Activated CD4-positive, alpha-beta T cell treated with anti-CD3 and anti-CD28 coated beads for 36 hours (primary cell): ENCODE results near the gene SLC38A1. TPM values are rescaled to one million over a fixed set of nuclear protein-coding genes. Genes with fewer than 3 reads are reported as not detected.
"Not testable (repeated sequence)": the region's sequence is repeated elsewhere in the genome, so short reads cannot be mapped to it uniquely, and the experiment has no call there.

Source experiments
- ATAC-seq: fragments of 200-7000 bp; cut with Tn5 transposase; one replicate; pipeline ENCODE4 v1.10.0; 2021; ENCODE audit warnings: mild to moderate bottlenecking, moderate library complexity
- CTCF ChIA-PET: fragments of 350-600 bp; sonication (Branson Sonifier 250); formaldehyde crosslinking; loops from one replicate; lab custom pipeline; 2021; ENCODE audit warnings: antibody characterized with exemption; lab: Charles Lee
- POLR2A ChIA-PET: fragments of 350-600 bp; sonication (Branson Sonifier 250); formaldehyde crosslinking; loops from one replicate; lab custom pipeline; 2021; ENCODE audit warnings: antibody characterized with exemption, inconsistent platforms; lab: Charles Lee
- DNase-seq: peaks from one replicate; pipeline ENCODE4 v3.0.0-alpha.2; 2020
- H3K27ac Mint-ChIP-seq: one replicate; pipeline ENCODE4 v1.8.0; 2021; ENCODE audit warnings: mixed read lengths
- H3K27me3 Mint-ChIP-seq: one replicate; pipeline ENCODE4 v1.8.0; 2021; ENCODE audit warnings: mixed read lengths
- H3K36me3 Mint-ChIP-seq: one replicate; pipeline ENCODE4 v1.8.0; 2021; ENCODE audit warnings: low read depth, mixed read lengths
- H3K4me1 Mint-ChIP-seq: one replicate; pipeline ENCODE4 v1.8.0; 2021; ENCODE audit warnings: mixed read lengths
- H3K4me3 Mint-ChIP-seq: one replicate; pipeline ENCODE4 v1.8.0; 2021; ENCODE audit warnings: mild to moderate bottlenecking, moderate library complexity, mixed read lengths
- H3K9me3 Mint-ChIP-seq: one replicate; pipeline ENCODE4 v1.8.0; 2021; ENCODE audit warnings: low read depth, mixed read lengths
- intact Hi-C, 2 experiments: fragments of 100-400 bp; cut with DNase I in 1 of 2; cut with micrococcal nuclease in 1 of 2; formaldehyde crosslinking; loops; one replicate each; pipeline versions ENCODE4 v1.14.2 to v1.15.1; 2022 to 2024; cut with DNase I, micrococcal nuclease
- total RNA-seq, 2 experiments: library from RNA; stranded (reverse); gene quantifications; one replicate each; pipeline ENCODE4 v1.2.3, GENCODE V29; 2021

SLC38A1 gene
- total RNA-seq, 2 experiments from 2014 or later: 167 to 180 TPM

DNA sequence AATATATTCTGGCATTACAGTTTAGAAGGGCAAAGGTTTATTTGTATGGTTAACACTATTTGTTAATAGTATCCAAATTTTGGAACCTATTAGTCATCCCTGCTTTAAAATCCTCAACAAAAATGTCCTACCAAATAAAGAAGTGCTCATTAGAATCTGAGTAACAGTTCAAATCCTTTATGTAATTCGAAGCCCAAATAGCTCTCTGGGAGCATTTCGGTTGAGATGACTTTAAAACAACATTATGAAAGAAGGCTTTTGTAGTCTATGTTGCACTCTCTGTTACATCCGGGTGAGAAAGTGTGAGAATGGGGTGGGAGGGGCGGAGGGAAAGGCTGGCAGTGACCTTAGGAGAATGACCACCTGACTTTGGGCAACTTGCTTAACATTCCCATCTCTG is 59.7 kb downstream of the SLC38A1 start:
- DNase-seq (no peak), ATAC-seq (no peak)
- Mint-ChIP-seq H3K36me3 (peaks cover 82% of the 10 kb centered on the region), H3K27me3 (no peaks in the 10 kb centered on the region), H3K4me3 (peak overlapping the region; percentile 58), H3K4me1 (peaks cover 71% of the 10 kb centered on the region), H3K9me3 (no peaks in the 10 kb centered on the region), H3K27ac (peak overlapping the region; percentile 97)
- ChIA-PET CTCF (interaction anchor here (0.6 to 0.9 kb wide), 3 partner anchors 21 to 823 kb away, joined by 3 to 4 read pairs (median 3); partner anchors contain the start of gene SLC38A1), POLR2A (interaction anchor here (1.5 to 2.0 kb wide), 2 partner anchors 57 to 60 kb away, joined by 4 to 9 read pairs; partner anchors contain the start of gene SLC38A1)
- intact Hi-C loops: no loop called here

GRCh38 chr12:46208370-46208769 is 60.5 kb downstream of the SLC38A1 start:
- Mint-ChIP-seq H3K4me1 (peaks cover 63% of the 10 kb centered on the region), H3K36me3 (peaks cover 82% of the 10 kb centered on the region), H3K27me3 (no peaks in the 10 kb centered on the region), H3K4me3 (no peak overlapping the region), H3K9me3 (no peaks in the 10 kb centered on the region), H3K27ac (peak overlapping the region; percentile 97)
- ChIA-PET CTCF (interaction anchor here (0.6 to 2.1 kb wide), 5 partner anchors 8 to 823 kb away, joined by 3 to 8 read pairs (median 3); partner anchors contain the start of gene SLC38A1), POLR2A (interaction anchor here (0.9 kb wide), 1 partner anchor 62 kb away, joined by 7 read pairs; no protein-coding TSS in a partner anchor)
- intact Hi-C loops: no loop called here
- DNase-seq (no peak), ATAC-seq (no peak)

DNA sequence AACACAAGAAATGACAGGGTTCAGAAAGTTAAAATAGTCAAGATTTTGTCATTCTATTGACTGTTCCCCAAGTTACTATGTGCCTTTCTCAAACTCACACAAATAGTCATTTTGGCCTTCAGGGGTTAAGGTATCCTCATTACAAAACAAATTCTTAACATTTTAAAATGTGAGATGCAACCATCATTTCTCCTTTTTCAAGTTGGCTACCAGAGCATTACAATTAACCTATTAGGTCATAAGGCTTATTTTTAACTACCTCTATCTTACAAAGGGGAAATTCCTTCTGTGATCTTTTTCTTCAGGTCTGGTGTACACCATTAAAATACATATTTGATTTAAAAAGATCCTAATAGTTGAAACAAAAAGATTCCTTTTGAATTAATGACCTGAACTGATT is 61.2 kb downstream of the SLC38A1 start:
- no peak for ATAC-seq
- Mint-ChIP-seq H3K4me3 (no peak overlapping the region), H3K27ac (peak overlapping the region; percentile 22), H3K4me1 (peaks cover 55% of the 10 kb centered on the region), H3K9me3 (no peaks in the 10 kb centered on the region), H3K27me3 (no peaks in the 10 kb centered on the region), H3K36me3 (peaks cover 83% of the 10 kb centered on the region)
- no peak for DNase-seq
- intact Hi-C loops: no loop called here
- ChIA-PET CTCF (interaction anchor here (1.1 to 2.1 kb wide), 2 partner anchors 9 to 63 kb away, joined by 5 to 8 read pairs; no protein-coding TSS in a partner anchor), POLR2A (interaction anchor here (0.9 kb wide), 1 partner anchor 63 kb away, joined by 7 read pairs; no protein-coding TSS in a partner anchor)

DNA sequence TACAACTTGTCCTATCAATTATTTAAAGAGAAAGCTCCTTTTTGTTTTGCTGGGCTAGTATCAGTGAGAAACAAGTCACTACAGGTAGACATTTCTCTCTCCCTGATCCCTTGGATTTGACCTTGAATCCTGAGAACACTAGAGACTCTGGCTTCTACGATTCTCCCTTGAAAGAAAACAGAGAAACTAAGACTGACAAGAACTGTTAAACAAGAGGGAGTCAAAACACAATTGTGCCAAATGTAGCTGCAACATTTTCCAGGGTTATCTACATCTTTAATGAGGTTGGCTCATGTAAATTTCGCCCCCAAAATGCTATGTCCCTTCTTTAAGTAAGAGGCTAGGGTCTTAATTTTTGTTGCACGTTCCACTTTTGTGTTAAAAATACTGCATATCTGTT is 62.4 kb downstream of the SLC38A1 start:
- H3K27me3 Mint-ChIP-seq: no peaks in the 10 kb centered on the region
- peak overlapping the region; percentile 49 for H3K27ac Mint-ChIP-seq
- intact Hi-C loops: no loop called here
- ATAC-seq (no peak), DNase-seq (no peak)
- H3K9me3 Mint-ChIP-seq: no peaks in the 10 kb centered on the region
- POLR2A ChIA-PET: interaction anchor here (0.6 kb wide), 1 partner anchor 54 kb away, joined by 3 read pairs; no protein-coding TSS in a partner anchor
- CTCF ChIA-PET: interaction anchor here (0.8 to 2.1 kb wide), 2 partner anchors 64 to 828 kb away, joined by 3 to 8 read pairs; no protein-coding TSS in a partner anchor
- peaks cover 82% of the 10 kb centered on the region for H3K36me3 Mint-ChIP-seq
- no peak overlapping the region for H3K4me3 Mint-ChIP-seq
- H3K4me1 Mint-ChIP-seq: peaks cover 44% of the 10 kb centered on the region

DNA sequence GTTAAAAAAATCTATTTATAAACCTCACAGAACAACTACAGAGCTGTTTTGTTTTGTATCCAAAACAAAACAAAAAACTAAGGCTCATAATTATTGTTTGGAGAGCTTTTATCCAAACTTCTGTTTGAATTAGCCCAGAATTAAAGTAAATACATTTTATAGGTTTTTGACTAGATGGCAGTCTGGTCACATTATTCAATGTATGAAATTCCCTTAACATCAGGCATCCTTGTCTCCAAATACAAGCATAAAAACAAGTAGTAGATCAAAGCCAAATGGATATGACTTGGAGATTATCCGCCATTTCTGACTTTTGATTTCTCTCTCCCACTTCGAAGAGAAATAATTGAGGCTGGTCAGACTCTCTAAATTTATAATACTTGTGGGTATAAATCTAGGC is 63.5 kb downstream of the SLC38A1 start:
- peaks cover 35% of the 10 kb centered on the region for H3K4me1 Mint-ChIP-seq
- peaks cover 80% of the 10 kb centered on the region for H3K36me3 Mint-ChIP-seq
- DNase-seq (no peak), ATAC-seq (no peak)
- ChIA-PET POLR2A (interaction anchor here (0.7 to 1.1 kb wide), 2 partner anchors 26 to 61 kb away, joined by 4 to 5 read pairs; no protein-coding TSS in a partner anchor), CTCF (interaction anchor here (0.5 to 0.9 kb wide), 2 partner anchors 10 to 24 kb away, joined by 3 to 5 read pairs; no protein-coding TSS in a partner anchor)
- H3K27me3 Mint-ChIP-seq: no peaks in the 10 kb centered on the region
- no peak overlapping the region for H3K27ac Mint-ChIP-seq
- H3K9me3 Mint-ChIP-seq: no peaks in the 10 kb centered on the region
- intact Hi-C loops: no loop called here
- H3K4me3 Mint-ChIP-seq: no peak overlapping the region

DNA sequence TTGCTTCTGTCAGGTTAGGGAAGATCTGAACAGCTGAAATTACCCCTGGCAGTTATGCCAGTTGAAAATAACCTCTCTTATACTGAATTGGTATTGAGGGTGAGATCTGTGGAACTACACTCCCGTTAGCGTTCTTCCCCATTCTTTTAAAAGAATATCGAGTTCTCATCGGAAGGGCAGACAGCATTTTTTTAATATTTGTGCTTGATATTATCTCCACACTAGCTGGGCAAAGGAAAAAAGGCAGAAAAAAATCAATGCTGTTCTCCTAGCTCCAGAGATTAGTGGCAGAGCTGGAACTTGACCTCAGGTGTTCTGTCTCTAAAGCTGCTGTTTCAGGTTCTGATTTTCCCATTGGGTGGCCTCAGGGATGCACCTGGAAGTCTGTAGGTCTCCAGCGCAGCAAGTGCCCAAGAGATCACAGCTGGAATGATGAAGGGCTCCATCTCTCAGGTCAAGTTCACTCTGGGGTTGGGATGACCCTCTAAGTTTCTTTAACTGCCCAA is 67.5 kb downstream of the SLC38A1 start:
- H3K4me3 Mint-ChIP-seq: no peak overlapping the region
- peaks cover 1% of the 10 kb centered on the region for H3K9me3 Mint-ChIP-seq
- peaks cover 6% of the 10 kb centered on the region for H3K4me1 Mint-ChIP-seq
- DNase-seq: no peak
- no peaks in the 10 kb centered on the region for H3K27me3 Mint-ChIP-seq
- no peak overlapping the region for H3K27ac Mint-ChIP-seq
- intact Hi-C loops: no loop called here
- H3K36me3 Mint-ChIP-seq: peaks cover 86% of the 10 kb centered on the region
- no peak for ATAC-seq
- CTCF ChIA-PET: no interaction called here
- POLR2A ChIA-PET: no interaction called here

DNA sequence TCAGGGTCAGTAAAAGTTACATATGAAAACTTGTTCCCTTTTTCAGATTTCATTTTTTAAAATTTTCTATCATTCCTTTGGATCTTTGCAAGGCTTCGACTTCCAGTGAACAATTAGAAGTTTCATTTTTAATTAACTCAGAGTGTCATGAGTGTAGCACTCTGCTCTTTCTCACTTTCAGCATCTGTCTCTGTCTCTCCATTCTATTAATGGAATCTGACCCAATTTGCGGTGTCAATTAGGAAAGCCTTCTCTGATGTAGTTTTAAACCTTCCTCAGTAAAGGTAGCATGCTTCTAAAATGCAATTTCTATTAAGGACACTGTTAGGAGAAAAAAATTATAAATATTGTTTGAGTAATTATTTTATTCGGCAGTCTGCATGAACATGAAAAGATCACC is 68.3 kb downstream of the SLC38A1 start:
- peaks cover 4% of the 10 kb centered on the region for H3K9me3 Mint-ChIP-seq
- H3K36me3 Mint-ChIP-seq: peaks cover 86% of the 10 kb centered on the region
- H3K27me3 Mint-ChIP-seq: no peaks in the 10 kb centered on the region
- no peak overlapping the region for H3K27ac Mint-ChIP-seq
- no peak overlapping the region for H3K4me3 Mint-ChIP-seq
- intact Hi-C loops: no loop called here
- DNase-seq (no peak), ATAC-seq (no peak)
- peaks cover 6% of the 10 kb centered on the region for H3K4me1 Mint-ChIP-seq
- POLR2A ChIA-PET: no interaction called here
- CTCF ChIA-PET: no interaction called here

DNA sequence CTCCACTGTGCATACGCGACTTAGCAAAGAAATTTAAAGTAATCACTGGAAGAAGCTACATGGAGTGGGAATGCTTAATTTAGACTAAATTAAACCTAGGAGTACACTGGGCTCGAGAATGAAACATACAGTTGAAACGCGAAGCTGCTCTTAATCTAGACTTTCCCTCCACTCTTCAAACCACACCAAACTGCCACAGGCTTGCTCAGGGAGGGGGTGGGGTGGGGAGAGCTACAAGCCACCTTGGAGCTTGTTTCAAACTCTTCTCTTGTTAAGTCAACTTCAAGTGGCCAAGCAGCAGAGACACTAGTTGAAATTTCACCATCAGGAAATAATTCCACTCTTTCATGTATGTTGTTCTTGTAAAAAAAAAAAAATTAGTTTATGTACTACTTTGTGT is 69.9 kb downstream of the SLC38A1 start:
- peaks cover 89% of the 10 kb centered on the region for H3K36me3 Mint-ChIP-seq
- no peaks in the 10 kb centered on the region for H3K27me3 Mint-ChIP-seq
- DNase-seq (no peak), ATAC-seq (no peak)
- H3K4me1 Mint-ChIP-seq: peaks cover 12% of the 10 kb centered on the region
- ChIA-PET POLR2A (no interaction called here), CTCF (interaction anchor here (1.3 kb wide), 1 partner anchor 10 kb away, joined by 4 read pairs; no protein-coding TSS in a partner anchor)
- intact Hi-C loops: no loop called here
- H3K4me3 Mint-ChIP-seq: no peak overlapping the region
- H3K9me3 Mint-ChIP-seq: peaks cover 8% of the 10 kb centered on the region
- peak overlapping the region; percentile 56 for H3K27ac Mint-ChIP-seq

DNA sequence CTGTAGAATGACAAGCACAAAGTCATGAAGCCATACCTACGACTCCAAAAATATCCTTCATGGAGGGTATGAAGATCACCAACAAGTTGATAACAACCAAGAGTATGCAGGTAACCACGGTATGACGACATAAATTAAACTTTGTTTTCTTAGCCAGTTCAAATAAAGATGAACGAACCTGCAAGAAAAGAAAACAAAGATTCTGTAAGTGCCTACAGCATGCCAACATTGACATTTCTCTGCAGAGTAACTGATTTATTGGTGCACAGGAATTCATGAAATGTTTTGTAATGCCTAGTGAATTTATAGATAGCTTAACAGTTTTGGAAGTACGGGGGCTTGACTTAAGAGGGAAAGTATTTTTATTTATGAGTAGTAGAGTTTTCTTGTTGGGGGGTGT is 71.0 kb downstream of the SLC38A1 start:
- H3K36me3 Mint-ChIP-seq: peaks cover 89% of the 10 kb centered on the region
- H3K4me3 Mint-ChIP-seq: no peak overlapping the region
- DNase-seq (no peak), ATAC-seq (no peak)
- POLR2A ChIA-PET: no interaction called here
- CTCF ChIA-PET: no interaction called here
- H3K9me3 Mint-ChIP-seq: peaks cover 18% of the 10 kb centered on the region
- peak overlapping the region; percentile 83 for H3K27ac Mint-ChIP-seq
- H3K4me1 Mint-ChIP-seq: peaks cover 21% of the 10 kb centered on the region
- intact Hi-C loops: no loop called here
- no peaks in the 10 kb centered on the region for H3K27me3 Mint-ChIP-seq

DNA sequence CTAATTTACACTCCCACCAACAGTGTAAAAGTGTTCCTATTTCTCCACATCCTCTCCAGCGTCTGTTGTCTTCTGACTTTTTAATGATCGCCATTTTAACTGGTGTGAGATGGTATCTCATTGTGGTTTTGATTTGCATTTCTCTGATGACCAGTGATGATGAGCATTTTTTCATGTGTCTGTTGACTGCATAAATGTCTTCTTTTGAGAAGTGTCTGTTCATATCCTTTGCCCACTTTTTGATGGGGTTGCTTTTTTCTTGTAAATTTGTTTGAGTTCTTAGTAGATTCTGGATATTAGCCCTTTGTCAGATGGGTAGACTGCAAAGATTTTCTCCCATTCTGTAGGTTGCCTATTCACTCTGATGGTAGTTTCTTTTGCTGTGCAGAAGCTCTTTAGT is 78.3 kb downstream of the SLC38A1 start:
- DNase-seq, intact Hi-C loops, H3K4me3 Mint-ChIP-seq, H3K27me3 Mint-ChIP-seq, POLR2A ChIA-PET, ATAC-seq, CTCF ChIA-PET: not testable (repeated sequence)
- Mint-ChIP-seq H3K27ac (peak overlapping the region; percentile 47), H3K9me3 (peaks cover 35% of the 10 kb centered on the region), H3K36me3 (peaks cover 87% of the 10 kb centered on the region), H3K4me1 (peaks cover 36% of the 10 kb centered on the region)

DNA sequence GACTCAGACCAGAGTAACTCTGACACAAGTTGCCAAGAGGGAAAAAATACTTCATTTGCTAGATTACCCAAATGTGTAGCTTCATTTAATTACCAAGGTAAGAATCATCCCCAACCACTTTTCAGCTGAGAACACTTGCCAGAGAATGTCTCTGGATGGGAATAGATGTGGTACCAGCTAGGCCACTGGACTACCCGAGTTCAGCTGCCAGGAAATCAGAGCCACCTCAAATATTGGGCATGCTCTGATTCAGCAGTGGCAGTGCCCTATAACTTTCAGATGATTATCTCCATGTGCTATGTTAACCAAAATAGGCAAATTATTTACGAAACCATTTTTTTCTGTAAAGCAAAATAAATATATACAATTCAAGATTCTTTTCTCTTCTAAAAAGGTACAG is 80.7 kb downstream of the SLC38A1 start:
- H3K27me3 Mint-ChIP-seq: no peaks in the 10 kb centered on the region
- H3K9me3 Mint-ChIP-seq: peaks cover 23% of the 10 kb centered on the region
- ATAC-seq (no peak), DNase-seq (no peak)
- ChIA-PET CTCF (interaction anchor here (0.6 to 0.9 kb wide), 2 partner anchors 84 to 1945 kb away, joined by 3 to 4 read pairs; no protein-coding TSS in a partner anchor), POLR2A (no interaction called here)
- intact Hi-C loops: no loop called here
- peaks cover 25% of the 10 kb centered on the region for H3K4me1 Mint-ChIP-seq
- peaks cover 78% of the 10 kb centered on the region for H3K36me3 Mint-ChIP-seq
- H3K27ac Mint-ChIP-seq: no peak overlapping the region
- H3K4me3 Mint-ChIP-seq: no peak overlapping the region
